ENCODE results near the gene PCDHGA2. TPM values are rescaled to one million over a fixed set of nuclear protein-coding genes. Genes with fewer than 3 reads are reported as not detected.
"Not testable (repeated sequence)": the region's sequence is repeated elsewhere in the genome, so short reads cannot be mapped to it uniquely, and the experiment has no call there.

The PCDHGA2 gene
- polyA plus RNA-seq, 1 donor, result 2.1 TPM

DNA sequence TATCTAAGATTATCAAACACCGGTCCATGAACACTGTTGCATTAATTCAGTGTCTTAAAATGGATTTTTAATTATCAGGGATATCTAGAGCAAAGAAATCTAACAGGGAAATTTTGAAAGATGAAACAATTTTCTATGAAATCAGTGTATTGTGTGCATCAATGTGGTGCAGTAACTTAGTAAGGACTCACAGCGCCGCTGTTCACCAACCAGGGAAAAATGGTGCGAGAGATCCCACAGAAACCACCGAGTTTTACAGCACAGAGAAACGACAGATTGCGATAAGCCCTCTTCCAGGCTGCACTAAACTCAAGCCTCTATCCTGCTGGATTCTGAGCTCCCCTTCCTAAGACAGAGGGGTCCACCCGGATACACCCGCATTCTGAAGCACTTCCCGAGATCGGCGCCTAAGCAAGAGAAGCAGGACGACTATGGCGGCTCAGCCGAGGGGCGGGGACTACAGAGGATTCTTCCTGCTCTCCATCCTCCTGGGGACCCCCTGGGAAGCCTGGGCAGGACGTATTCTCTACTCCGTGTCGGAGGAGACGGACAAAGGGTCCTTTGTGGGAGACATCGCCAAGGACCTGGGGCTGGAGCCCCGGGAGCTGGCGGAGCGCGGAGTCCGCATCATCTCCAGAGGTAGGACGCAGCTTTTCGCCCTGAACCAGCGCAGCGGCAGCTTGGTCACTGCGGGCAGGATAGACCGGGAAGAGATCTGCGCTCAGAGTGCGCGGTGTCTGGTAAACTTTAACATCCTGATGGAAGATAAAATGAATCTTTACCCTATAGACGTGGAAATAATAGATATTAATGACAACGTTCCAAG, 44.1 kb downstream of the PCDHGA2 start, which contains the start of gene PCDHGA7:
PCDHGA7 (plus strand) TSS at position 274 of the 826 bp plus-strand sequence; CDS start at position 432, 158 bp downstream.
- no peak for DNase-seq (ENCODE audit: low read depth)

DNA sequence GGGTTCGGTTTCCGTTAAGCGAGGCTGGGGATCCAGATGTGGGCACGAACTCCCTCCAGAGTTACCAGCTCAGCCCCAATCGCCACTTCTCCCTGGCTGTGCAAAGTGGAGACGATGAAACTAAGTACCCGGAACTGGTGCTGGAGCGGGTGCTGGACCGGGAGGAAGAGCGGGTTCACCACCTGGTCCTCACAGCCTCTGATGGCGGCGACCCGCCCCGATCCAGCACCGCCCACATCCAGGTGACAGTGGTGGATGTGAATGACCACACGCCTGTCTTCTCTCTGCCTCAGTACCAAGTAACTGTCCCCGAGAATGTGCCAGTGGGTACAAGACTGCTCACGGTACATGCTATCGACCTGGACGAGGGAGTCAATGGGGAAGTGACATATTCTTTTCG, 44.8 kb downstream of the PCDHGA2 start:
- no peak for DNase-seq (ENCODE audit: low read depth)

DNA sequence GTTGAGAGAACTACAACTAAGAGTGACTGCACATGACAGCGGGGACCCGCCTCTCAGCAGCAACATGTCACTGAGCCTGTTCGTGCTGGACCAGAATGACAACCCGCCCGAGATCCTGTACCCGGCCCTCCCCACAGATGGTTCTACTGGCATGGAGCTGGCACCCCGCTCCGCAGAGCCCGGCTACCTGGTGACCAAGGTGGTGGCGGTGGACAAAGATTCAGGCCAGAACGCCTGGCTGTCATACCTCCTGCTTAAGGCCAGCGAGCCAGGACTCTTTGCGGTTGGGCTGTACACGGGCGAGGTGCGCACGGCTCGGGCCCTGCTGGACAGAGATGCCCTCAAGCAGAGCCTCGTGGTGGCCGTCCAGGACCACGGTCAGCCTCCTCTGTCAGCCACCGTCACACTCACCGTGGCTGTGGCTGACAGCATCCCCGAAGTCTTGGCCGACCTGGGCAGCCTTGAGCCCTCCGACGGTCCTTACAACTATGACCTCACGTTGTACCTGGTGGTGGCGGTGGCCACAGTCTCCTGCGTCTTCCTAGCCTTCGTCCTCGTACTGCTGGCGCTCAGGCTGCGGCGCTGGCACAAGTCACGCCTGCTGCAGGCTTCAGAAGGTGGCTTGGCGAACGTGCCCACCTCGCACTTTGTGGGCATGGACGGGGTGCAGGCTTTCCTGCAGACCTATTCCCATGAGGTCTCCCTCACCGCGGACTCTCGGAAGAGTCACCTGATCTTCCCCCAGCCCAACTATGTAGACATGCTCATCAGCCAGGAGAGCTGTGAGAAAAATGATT, 46.1 kb downstream of the PCDHGA2 start:
- no peak for DNase-seq (ENCODE audit: low read depth)

DNA sequence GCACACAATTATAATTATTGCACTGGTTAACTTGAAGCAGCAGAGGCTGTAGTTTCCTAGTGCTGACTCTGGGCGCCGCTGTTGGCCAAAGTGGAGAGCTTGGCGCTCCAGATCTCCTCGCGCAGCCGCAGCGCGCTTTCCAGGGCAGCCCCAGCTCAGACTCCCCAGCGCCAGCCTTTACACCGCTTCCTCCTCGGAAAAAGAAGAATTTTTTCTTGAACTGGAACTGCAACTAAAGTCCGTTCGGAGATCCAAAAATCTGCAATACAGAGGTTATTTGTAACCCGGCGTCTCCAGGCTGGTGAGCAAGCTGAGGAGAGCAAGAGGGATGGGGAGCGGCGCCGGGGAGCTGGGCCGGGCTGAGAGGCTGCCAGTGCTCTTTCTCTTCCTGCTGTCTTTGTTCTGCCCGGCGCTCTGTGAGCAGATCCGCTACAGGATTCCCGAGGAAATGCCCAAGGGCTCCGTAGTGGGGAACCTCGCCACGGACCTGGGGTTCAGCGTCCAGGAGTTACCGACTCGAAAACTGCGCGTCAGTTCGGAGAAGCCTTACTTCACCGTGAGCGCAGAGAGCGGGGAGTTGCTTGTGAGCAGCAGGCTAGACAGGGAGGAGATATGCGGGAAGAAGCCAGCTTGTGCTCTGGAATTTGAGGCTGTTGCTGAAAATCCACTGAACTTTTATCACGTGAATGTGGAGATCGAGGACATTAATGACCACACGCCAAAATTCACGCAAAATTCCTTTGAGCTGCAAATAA, 49.2 kb downstream of the PCDHGA2 start, which contains the start of gene PCDHGB4:
PCDHGB4 (plus strand) TSS at position 142 of the 755 bp plus-strand sequence; CDS start at position 329, 187 bp downstream.
- not testable (repeated sequence) for DNase-seq (ENCODE audit: low read depth)

DNA sequence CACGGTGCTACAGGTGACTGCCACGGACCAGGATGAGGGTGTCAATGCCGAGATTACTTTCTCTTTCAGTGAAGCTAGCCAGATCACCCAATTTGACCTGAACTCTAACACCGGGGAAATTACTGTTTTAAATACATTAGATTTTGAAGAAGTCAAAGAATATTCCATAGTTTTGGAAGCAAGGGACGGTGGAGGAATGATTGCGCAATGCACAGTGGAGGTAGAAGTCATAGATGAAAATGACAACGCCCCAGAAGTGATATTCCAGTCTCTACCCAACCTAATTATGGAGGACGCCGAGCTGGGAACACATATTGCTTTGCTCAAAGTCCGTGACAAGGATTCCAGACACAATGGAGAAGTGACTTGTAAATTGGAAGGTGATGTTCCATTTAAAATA, 50.1 kb downstream of the PCDHGA2 start:
- DNase-seq (ENCODE audit: low read depth), result no peak

GRCh38 chr5:141389153-141390042, 50.8 kb downstream of the PCDHGA2 start:
- no peak for DNase-seq (ENCODE audit: low read depth)

DNA sequence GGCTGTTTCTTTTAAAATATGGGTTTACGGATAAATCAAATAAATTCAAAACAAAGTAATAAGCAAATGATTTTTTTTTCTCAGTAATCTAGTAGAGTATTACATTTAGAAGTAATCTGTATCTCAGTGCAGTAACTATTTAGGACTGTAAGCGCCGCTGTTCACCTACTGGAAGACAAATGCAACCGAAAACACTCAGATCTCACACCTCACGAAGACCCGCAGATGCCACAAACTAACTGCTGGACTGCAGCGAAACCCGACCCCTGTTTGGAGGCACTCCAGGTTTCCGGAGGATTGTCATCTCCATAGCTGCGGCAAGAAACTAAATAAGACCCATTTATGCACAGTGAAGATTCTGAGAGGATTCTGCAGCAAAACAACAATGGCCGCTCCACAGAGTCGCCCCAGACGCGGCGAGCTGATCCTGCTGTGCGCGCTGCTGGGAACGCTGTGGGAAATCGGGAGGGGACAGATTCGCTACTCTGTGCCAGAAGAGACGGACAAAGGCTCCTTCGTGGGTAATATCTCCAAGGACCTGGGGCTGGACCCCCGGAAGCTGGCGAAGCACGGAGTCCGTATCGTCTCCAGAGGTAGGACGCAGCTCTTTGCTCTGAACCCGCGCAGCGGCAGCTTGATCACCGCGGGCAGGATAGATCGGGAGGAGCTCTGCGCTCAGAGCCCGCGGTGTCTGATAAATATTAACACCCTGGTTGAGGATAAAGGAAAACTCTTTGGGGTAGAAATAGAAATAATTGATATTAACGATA, 54.1 kb downstream of the PCDHGA2 start, which contains the start of gene PCDHGA8:
PCDHGA8 (plus strand) TSS at position 205 of the 770 bp plus-strand sequence; CDS start at position 386, 181 bp downstream.
- no peak for DNase-seq (ENCODE audit: low read depth)

Other genes starting within 250 kb of the PCDHGA2 start
- 2.2 TPM for gene PCDHB2, start 244.1 kb upstream of the PCDHGA2 start, polyA plus RNA-seq (ENCODE audit: insufficient read length)
- gene PCDHB3, start 238.3 kb upstream of the PCDHGA2 start, polyA plus RNA-seq (ENCODE audit: insufficient read length), result 1.6 TPM
- gene PCDHB4, start 216.9 kb upstream of the PCDHGA2 start, polyA plus RNA-seq (ENCODE audit: insufficient read length), result 3.1 TPM
- gene PCDHB5, start 203.6 kb upstream of the PCDHGA2 start, polyA plus RNA-seq (ENCODE audit: insufficient read length), result 3.8 TPM
- 1.4 TPM for gene PCDHB6, start 188.7 kb upstream of the PCDHGA2 start, polyA plus RNA-seq (ENCODE audit: insufficient read length)
- gene PCDHB7, start 166.1 kb upstream of the PCDHGA2 start, polyA plus RNA-seq (ENCODE audit: insufficient read length), result 1.9 TPM
- 1.8 TPM for gene PCDHB8, start 161.0 kb upstream of the PCDHGA2 start, polyA plus RNA-seq (ENCODE audit: insufficient read length)
- 2.5 TPM for gene PCDHB16, start 156.4 kb upstream of the PCDHGA2 start, polyA plus RNA-seq (ENCODE audit: insufficient read length)
- 2.9 TPM for gene PCDHB9, start 151.6 kb upstream of the PCDHGA2 start, polyA plus RNA-seq (ENCODE audit: insufficient read length)
- 3.6 TPM for gene PCDHB10, start 146.4 kb upstream of the PCDHGA2 start, polyA plus RNA-seq (ENCODE audit: insufficient read length)
- 2.2 TPM for gene PCDHB11, start 139.1 kb upstream of the PCDHGA2 start, polyA plus RNA-seq (ENCODE audit: insufficient read length)
- gene PCDHB12, start 130.0 kb upstream of the PCDHGA2 start, polyA plus RNA-seq (ENCODE audit: insufficient read length), result 2.5 TPM
- 2.4 TPM for gene PCDHB13, start 124.8 kb upstream of the PCDHGA2 start, polyA plus RNA-seq (ENCODE audit: insufficient read length)
- 6.3 TPM for gene PCDHB14, start 115.4 kb upstream of the PCDHGA2 start, polyA plus RNA-seq (ENCODE audit: insufficient read length)
- 7.0 TPM for gene PCDHB15, start 93.4 kb upstream of the PCDHGA2 start, polyA plus RNA-seq (ENCODE audit: insufficient read length)
- 0.10 TPM for gene SLC25A2, start 34.7 kb upstream of the PCDHGA2 start, polyA plus RNA-seq (ENCODE audit: insufficient read length)
- gene TAF7, start 18.0 kb upstream of the PCDHGA2 start, polyA plus RNA-seq (ENCODE audit: insufficient read length), result 76.1 TPM
- 0.58 TPM for gene PCDHGA1, start 8.2 kb upstream of the PCDHGA2 start, polyA plus RNA-seq (ENCODE audit: insufficient read length)
- 1.1 TPM for gene PCDHGA3, start 5.1 kb downstream of the PCDHGA2 start, polyA plus RNA-seq (ENCODE audit: insufficient read length)
- gene PCDHGB1, start 11.3 kb downstream of the PCDHGA2 start, polyA plus RNA-seq (ENCODE audit: insufficient read length), result 0.49 TPM
- 1.0 TPM for gene PCDHGA4, start 16.3 kb downstream of the PCDHGA2 start, polyA plus RNA-seq (ENCODE audit: insufficient read length)
- gene PCDHGB2, start 21.2 kb downstream of the PCDHGA2 start, polyA plus RNA-seq (ENCODE audit: insufficient read length), result 1.7 TPM
- gene PCDHGA5, start 25.4 kb downstream of the PCDHGA2 start, polyA plus RNA-seq (ENCODE audit: insufficient read length), result 2.6 TPM
- 1.6 TPM for gene PCDHGB3, start 31.5 kb downstream of the PCDHGA2 start, polyA plus RNA-seq (ENCODE audit: insufficient read length)
- 2.6 TPM for gene PCDHGA6, start 35.1 kb downstream of the PCDHGA2 start, polyA plus RNA-seq (ENCODE audit: insufficient read length)
- gene PCDHGA7, start 44.0 kb downstream of the PCDHGA2 start, polyA plus RNA-seq (ENCODE audit: insufficient read length), result 1.4 TPM
- gene PCDHGB4, start 48.9 kb downstream of the PCDHGA2 start, polyA plus RNA-seq (ENCODE audit: insufficient read length), result 1.7 TPM
- 0.73 TPM for gene PCDHGA8, start 53.9 kb downstream of the PCDHGA2 start, polyA plus RNA-seq (ENCODE audit: insufficient read length)
- gene PCDHGB5, start 59.2 kb downstream of the PCDHGA2 start, polyA plus RNA-seq (ENCODE audit: insufficient read length), result 3.1 TPM
- 3.3 TPM for gene PCDHGA9, start 64.0 kb downstream of the PCDHGA2 start, polyA plus RNA-seq (ENCODE audit: insufficient read length)
- 3.5 TPM for gene PCDHGB6, start 69.3 kb downstream of the PCDHGA2 start, polyA plus RNA-seq (ENCODE audit: insufficient read length)
- 1.4 TPM for gene PCDHGA10, start 74.2 kb downstream of the PCDHGA2 start, polyA plus RNA-seq (ENCODE audit: insufficient read length)
- 7.0 TPM for gene PCDHGB7, start 78.9 kb downstream of the PCDHGA2 start, polyA plus RNA-seq (ENCODE audit: insufficient read length)
- 2.7 TPM for gene PCDHGA11, start 82.3 kb downstream of the PCDHGA2 start, polyA plus RNA-seq (ENCODE audit: insufficient read length)
- 1.7 TPM for gene PCDHGA12, start 91.7 kb downstream of the PCDHGA2 start, polyA plus RNA-seq (ENCODE audit: insufficient read length)
- gene PCDHGC3, start 137.2 kb downstream of the PCDHGA2 start, polyA plus RNA-seq (ENCODE audit: insufficient read length), result 83.8 TPM
- 1.8 TPM for gene PCDHGC4, start 146.3 kb downstream of the PCDHGA2 start, polyA plus RNA-seq (ENCODE audit: insufficient read length)
- gene PCDHGC5, start 150.3 kb downstream of the PCDHGA2 start, polyA plus RNA-seq (ENCODE audit: insufficient read length), result 0.78 TPM

All from forelimb muscle (tissue), 1 donor.